Karpas-422 (cell line): Measurements from ENCODE around the gene LRIG3. TPM values are rescaled to one million over a fixed set of nuclear protein-coding genes. Genes with fewer than 3 reads are reported as not detected.

Experiments
- DNase-seq: peaks from one replicate; pipeline ENCODE4 v3.0.0-alpha.2; 2015
- H2AFZ ChIP-seq: fragments of 200-600 bp; sonication (generic); 2 replicates; pipeline ENCODE4 v1.6.1; 2014; ENCODE audit warnings: antibody characterized with exemption, low read length, mixed read lengths
- H3K27ac ChIP-seq: fragments of 200-600 bp; sonication (generic); 2 replicates; pipeline ENCODE4 v1.5.1; 2014; ENCODE audit warnings: mild to moderate bottlenecking, low read length, moderate library complexity
- H3K27me3 ChIP-seq: fragments of 200-600 bp; sonication (generic); 2 replicates; pipeline ENCODE4 v1.6.1; 2014; ENCODE audit warnings: low read length, mixed read lengths
- H3K36me3 ChIP-seq: fragments of 200-600 bp; sonication (generic); 2 replicates; pipeline ENCODE4 v1.6.1; 2014; ENCODE audit warnings: low read length, mixed read lengths; ENCODE audit not compliant: insufficient read depth
- H3K4me1 ChIP-seq: fragments of 200-600 bp; sonication (generic); 2 replicates; pipeline ENCODE4 v1.6.1; 2014; ENCODE audit warnings: mild to moderate bottlenecking, low read length, mixed read lengths
- H3K4me2 ChIP-seq: fragments of 200-600 bp; sonication (generic); 2 replicates; pipeline ENCODE4 v1.6.1; 2014; ENCODE audit warnings: low read length, low read depth, mild to moderate bottlenecking; ENCODE audit not compliant: poor library complexity, severe bottlenecking
- H3K4me3 ChIP-seq: fragments of 200-600 bp; sonication (generic); 2 replicates; pipeline ENCODE4 v1.5.1; 2014; ENCODE audit warnings: mild to moderate bottlenecking, antibody characterized with exemption, low read length, mixed read lengths
- H3K79me2 ChIP-seq: fragments of 200-600 bp; sonication (generic); 2 replicates; pipeline ENCODE4 v1.6.1; 2014; ENCODE audit warnings: mild to moderate bottlenecking, low read length, mixed read lengths
- H3K9ac ChIP-seq: fragments of 200-600 bp; sonication (generic); 2 replicates; pipeline ENCODE4 v1.6.0; 2014; ENCODE audit warnings: low read length
- H3K9me2 ChIP-seq: fragments of 200-600 bp; sonication (generic), shearing (Covaris generic); replicated peaks from 2 replicates; pipeline ENCODE4 v1.6.0; 2014; ENCODE audit warnings: mild to moderate bottlenecking, low read length, moderate library complexity; ENCODE audit not compliant: insufficient read depth
- H3K9me3 ChIP-seq: fragments of 300-700, 200-600 bp; sonication (generic); 2 replicates; pipeline ENCODE4 v1.6.1; 2014; ENCODE audit warnings: low read length, mixed read lengths
- H4K20me1 ChIP-seq: fragments of 200-600 bp; sonication (generic); 2 replicates; pipeline ENCODE4 v1.6.1; 2014; ENCODE audit warnings: mild to moderate bottlenecking, antibody characterized with exemption, low read length, low read depth; ENCODE audit not compliant: insufficient read depth
- total RNA-seq: library from RNA; depleted of rRNA; stranded (reverse); fragments of >200 nt; shearing (Covaris generic); gene quantifications from 2 replicates; pipeline ENCODE4 v1.2.3, GENCODE V29; 2014; ENCODE audit warnings: low replicate concordance

LRIG3 gene
- total RNA-seq, 1 experiment from 2014 or later, result not detected

- Histone ChIP-seq H3K79me2 (no peaks in the 10 kb centered on the region), H4K20me1 (no peaks in the 10 kb centered on the region), H3K4me3 (no peak overlapping the region), H3K4me1 (no peaks in the 10 kb centered on the region), H3K9ac (no peak overlapping the region), H3K27me3 (no peaks in the 10 kb centered on the region), H3K9me3 (no peaks in the 10 kb centered on the region), H3K36me3 (no peaks in the 10 kb centered on the region), H2AFZ (no peak overlapping the region), H3K9me2 (no peaks in the 10 kb centered on the region), H3K4me2 (no peak overlapping the region), H3K27ac (no peak overlapping the region)
- no peak for DNase-seq
Observed at GRCh38 chr12:58925751-58926150, 5.4 kb upstream of the LRIG3 start.

GRCh38 chr12:58925111-58925611, 4.9 kb upstream of the LRIG3 start:
- no peak overlapping the region for H2AFZ ChIP-seq
- H3K79me2 ChIP-seq, result no peaks in the 10 kb centered on the region
- no peak overlapping the region for H3K4me3 ChIP-seq
- no peak for DNase-seq
- H3K27ac ChIP-seq, result no peak overlapping the region
- no peaks in the 10 kb centered on the region for H3K27me3 ChIP-seq
- H3K9me3 ChIP-seq, result no peaks in the 10 kb centered on the region
- no peak overlapping the region for H3K9ac ChIP-seq
- H4K20me1 ChIP-seq, result no peaks in the 10 kb centered on the region
- H3K4me2 ChIP-seq, result no peak overlapping the region
- H3K4me1 ChIP-seq, result no peaks in the 10 kb centered on the region
- H3K9me2 ChIP-seq, result no peaks in the 10 kb centered on the region
- H3K36me3 ChIP-seq, result no peaks in the 10 kb centered on the region

GRCh38 chr12:58924652-58925051, 4.3 kb upstream of the LRIG3 start:
- H3K9ac ChIP-seq, result no peak overlapping the region
- no peaks in the 10 kb centered on the region for H3K79me2 ChIP-seq
- no peaks in the 10 kb centered on the region for H4K20me1 ChIP-seq
- H3K4me1 ChIP-seq, result no peaks in the 10 kb centered on the region
- no peaks in the 10 kb centered on the region for H3K9me2 ChIP-seq
- no peak overlapping the region for H2AFZ ChIP-seq
- no peak overlapping the region for H3K4me3 ChIP-seq
- DNase-seq, result no peak
- H3K9me3 ChIP-seq, result no peaks in the 10 kb centered on the region
- no peaks in the 10 kb centered on the region for H3K36me3 ChIP-seq
- H3K4me2 ChIP-seq, result no peak overlapping the region
- no peaks in the 10 kb centered on the region for H3K27me3 ChIP-seq
- no peak overlapping the region for H3K27ac ChIP-seq

- Histone ChIP-seq H3K27ac (no peak overlapping the region), H3K79me2 (no peaks in the 10 kb centered on the region), H3K27me3 (no peaks in the 10 kb centered on the region), H3K4me3 (no peak overlapping the region), H4K20me1 (no peaks in the 10 kb centered on the region), H3K9me2 (no peaks in the 10 kb centered on the region), H3K9me3 (no peaks in the 10 kb centered on the region), H3K9ac (no peak overlapping the region), H2AFZ (no peak overlapping the region), H3K4me2 (no peak overlapping the region), H3K4me1 (no peaks in the 10 kb centered on the region), H3K36me3 (no peaks in the 10 kb centered on the region)
- DNase-seq, result no peak
Observed at GRCh38 chr12:58923781-58924180, 3.5 kb upstream of the LRIG3 start.

GRCh38 chr12:58922849-58923248, 2.5 kb upstream of the LRIG3 start:
- no peak overlapping the region for H3K27ac ChIP-seq
- no peaks in the 10 kb centered on the region for H3K79me2 ChIP-seq
- no peaks in the 10 kb centered on the region for H3K9me2 ChIP-seq
- H3K4me2 ChIP-seq, result no peak overlapping the region
- no peaks in the 10 kb centered on the region for H4K20me1 ChIP-seq
- no peaks in the 10 kb centered on the region for H3K9me3 ChIP-seq
- no peak for DNase-seq
- H3K36me3 ChIP-seq, result no peaks in the 10 kb centered on the region
- no peak overlapping the region for H2AFZ ChIP-seq
- H3K4me1 ChIP-seq, result no peaks in the 10 kb centered on the region
- H3K9ac ChIP-seq, result no peak overlapping the region
- H3K27me3 ChIP-seq, result no peaks in the 10 kb centered on the region
- no peak overlapping the region for H3K4me3 ChIP-seq

GRCh38 chr12:58920961-58921861, 907 bp upstream of the LRIG3 start:
- Histone ChIP-seq H3K4me1 (no peaks in the 10 kb centered on the region), H4K20me1 (no peaks in the 10 kb centered on the region), H3K36me3 (no peaks in the 10 kb centered on the region), H2AFZ (no peak overlapping the region), H3K79me2 (no peaks in the 10 kb centered on the region), H3K4me2 (no peak overlapping the region), H3K4me3 (no peak overlapping the region), H3K27ac (no peak overlapping the region), H3K9ac (no peak overlapping the region), H3K9me2 (no peaks in the 10 kb centered on the region), H3K9me3 (no peaks in the 10 kb centered on the region), H3K27me3 (no peaks in the 10 kb centered on the region)
- DNase-seq, result no peak

GRCh38 chr12:58919231-58920101, 838 bp downstream of the LRIG3 start:
- no peak overlapping the region for H3K27ac ChIP-seq
- H3K9me2 ChIP-seq, result no peaks in the 10 kb centered on the region
- H3K27me3 ChIP-seq, result no peaks in the 10 kb centered on the region
- no peak overlapping the region for H3K4me3 ChIP-seq
- no peak overlapping the region for H3K4me2 ChIP-seq
- H4K20me1 ChIP-seq, result no peaks in the 10 kb centered on the region
- no peaks in the 10 kb centered on the region for H3K36me3 ChIP-seq
- no peaks in the 10 kb centered on the region for H3K79me2 ChIP-seq
- no peak for DNase-seq
- no peaks in the 10 kb centered on the region for H3K4me1 ChIP-seq
- no peaks in the 10 kb centered on the region for H3K9me3 ChIP-seq
- H2AFZ ChIP-seq, result no peak overlapping the region
- no peak overlapping the region for H3K9ac ChIP-seq

- H3K4me3 ChIP-seq, result no peak overlapping the region
- no peak overlapping the region for H3K4me2 ChIP-seq
- H3K79me2 ChIP-seq, result no peaks in the 10 kb centered on the region
- no peak overlapping the region for H3K27ac ChIP-seq
- H3K9ac ChIP-seq, result no peak overlapping the region
- H3K9me2 ChIP-seq, result no peaks in the 10 kb centered on the region
- H3K36me3 ChIP-seq, result no peaks in the 10 kb centered on the region
- no peak overlapping the region for H2AFZ ChIP-seq
- no peaks in the 10 kb centered on the region for H3K9me3 ChIP-seq
- H3K4me1 ChIP-seq, result no peaks in the 10 kb centered on the region
- H4K20me1 ChIP-seq, result no peaks in the 10 kb centered on the region
- H3K27me3 ChIP-seq, result no peaks in the 10 kb centered on the region
- no peak for DNase-seq
Observed at GRCh38 chr12:58918469-58918844, 1.8 kb downstream of the LRIG3 start.
